Gastroesophageal sphincter (tissue), 4 donors: ENCODE measurements around the gene SUPT4H1. TPM values are rescaled to one million over a fixed set of nuclear protein-coding genes. Genes with fewer than 3 reads are reported as not detected.

Source experiments
- ATAC-seq: fragments of 150-250 bp; one replicate; pipeline ENCODE4 v1.9.1; 2016; ENCODE audit warnings: mild to moderate bottlenecking, moderate library complexity
- H3K27ac ChIP-seq, 4 donors: fragments of 200-600 bp; sonication (generic) in 3 of 4; 1 replicate in 3 of 4; 2 replicates in 1 of 4; pipeline ENCODE4 v1.5.1; 2016 to 2019
- H3K27me3 ChIP-seq: fragments of 200-600 bp; sonication (generic); one replicate; pipeline ENCODE4 v1.5.1; 2019
- H3K36me3 ChIP-seq, 2 donors: fragments of 200-600 bp; sonication (generic); one replicate each; pipeline ENCODE4 v1.5.1; 2019; ENCODE audit warnings: control low read depth in 1 of 2
- H3K4me1 ChIP-seq, 3 donors: fragments of 200-600 bp; sonication (generic); 1 replicate in 2 of 3; 2 replicates in 1 of 3; pipeline ENCODE4 v1.5.1; 2016 to 2019; ENCODE audit warnings: control low read depth in 2 of 3
- H3K4me3 ChIP-seq, 2 donors: fragments of 200-600 bp; sonication (generic); one replicate each; pipeline ENCODE4 v1.5.1; 2019; ENCODE audit warnings: mild to moderate bottlenecking in 1 of 2, moderate library complexity in 1 of 2
- H3K9me3 ChIP-seq, 3 donors: fragments of 200-600 bp; sonication (generic); one replicate each; pipeline ENCODE4 v1.5.1; 2017 to 2019; ENCODE audit warnings: control low read depth in 2 of 3
- CTCF ChIP-seq, 4 experiments: fragments of 200-600 bp in 2 of 4; fragments of 450-650 bp in 2 of 4; sonication (generic) in 1 of 4; IDR thresholded peaks; one replicate each; pipeline ENCODE4 v1.5.1; 2017 to 2019; ENCODE audit warnings: antibody characterized with exemption in 4 of 4, mild to moderate bottlenecking in 2 of 4, moderate library complexity in 2 of 4
- EP300 ChIP-seq: sonication (generic); formaldehyde crosslinking; IDR thresholded peaks from one replicate; pipeline ENCODE4 v1.6.1; 2017; ENCODE audit warnings: antibody characterized with exemption, mild to moderate bottlenecking
- POLR2A ChIP-seq, 2 donors: fragments of 450-650 bp; IDR thresholded peaks; one replicate each; pipeline ENCODE4 v1.6.1; 2017; ENCODE audit warnings: antibody characterized with exemption in 2 of 2, mild to moderate bottlenecking in 2 of 2, moderate library complexity in 1 of 2
- POLR2AphosphoS5 ChIP-seq: sonication (generic); formaldehyde crosslinking; IDR thresholded peaks from one replicate; pipeline ENCODE4 v1.6.1; 2017; ENCODE audit warnings: antibody characterized with exemption
- WGBS, 2 donors: methylation state at CpG; one replicate each; pipeline ENCODE4 v1.1.5; 2018; ENCODE audit warnings: low coverage in 1 of 2; 5-methylcytosine and 5-hydroxymethylcytosine counted together
- total RNA-seq, 4 donors: library from RNA; depleted of rRNA; stranded (reverse); fragments of >200 nt; gene quantifications; one replicate each; pipeline ENCODE4 v1.1.0, GENCODE V29; 2016

SUPT4H1 gene
- total RNA-seq, 4 donors from 2014 or later: 40.1 to 55.4 (median 45.1) TPM

DNA sequence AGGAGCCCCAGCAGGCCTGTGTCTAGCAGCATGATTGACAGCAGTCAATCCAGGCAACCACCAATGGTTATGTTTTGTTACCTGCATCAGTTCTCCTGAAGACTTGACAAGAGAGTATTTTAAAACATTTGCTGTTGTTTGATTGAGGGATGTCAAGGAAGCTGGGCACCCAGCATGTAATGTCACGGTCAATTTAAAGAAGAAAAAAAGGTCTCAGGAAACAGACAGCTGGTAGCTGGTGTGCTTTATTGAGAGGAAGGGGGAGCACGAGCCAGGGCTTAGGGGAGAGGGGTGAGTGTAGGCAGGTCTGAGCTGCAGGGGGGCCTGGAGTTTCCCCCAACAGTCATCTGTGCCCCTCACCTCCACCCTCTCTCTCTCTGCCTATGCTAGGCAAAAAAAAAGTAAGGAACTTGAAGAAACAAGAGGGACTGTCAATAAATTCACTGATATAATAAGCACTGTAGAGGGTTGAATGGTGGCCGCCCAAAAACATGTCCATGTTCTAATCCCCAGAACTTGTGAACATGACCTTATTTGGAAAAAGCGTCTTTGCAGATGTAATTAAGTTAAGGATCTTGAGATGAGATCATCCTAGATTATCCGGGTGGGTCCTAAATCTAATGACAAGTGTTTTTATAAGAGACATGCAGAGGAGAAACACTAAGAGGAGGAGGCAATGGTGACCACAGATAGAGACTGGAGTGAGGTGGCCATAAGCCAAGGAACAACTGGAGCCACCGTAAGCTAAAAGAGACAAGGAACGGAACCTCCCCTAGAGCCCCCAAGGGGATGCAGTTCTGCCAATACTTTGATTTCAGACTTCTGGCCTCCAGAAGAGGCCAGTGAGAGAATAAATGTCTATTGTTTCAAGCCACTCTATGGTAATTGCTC, 37.9 kb downstream of the SUPT4H1 start:
- 54 to 64% methylated on average over 5 to 7 of the region's 7 CpGs for WGBS, 2 donors
- Histone ChIP-seq H3K27me3 (no peaks in the 10 kb centered on the region), H3K9me3 (no peaks in the 10 kb centered on the region), H3K27ac (no peak overlapping the region), H3K4me3 (no peak overlapping the region), H3K4me1 (no peaks in the 10 kb centered on the region), H3K36me3 (peaks cover 0 to 51% of the 10 kb centered on the region in 2 donors)
- ATAC-seq: no peak
- TF ChIP-seq POLR2AphosphoS5 (no peak), POLR2A (IDR thresholded peaks at IDR 0.05) (no peak), CTCF (IDR thresholded peaks at IDR 0.05) (no peak), EP300 (no peak)

DNA sequence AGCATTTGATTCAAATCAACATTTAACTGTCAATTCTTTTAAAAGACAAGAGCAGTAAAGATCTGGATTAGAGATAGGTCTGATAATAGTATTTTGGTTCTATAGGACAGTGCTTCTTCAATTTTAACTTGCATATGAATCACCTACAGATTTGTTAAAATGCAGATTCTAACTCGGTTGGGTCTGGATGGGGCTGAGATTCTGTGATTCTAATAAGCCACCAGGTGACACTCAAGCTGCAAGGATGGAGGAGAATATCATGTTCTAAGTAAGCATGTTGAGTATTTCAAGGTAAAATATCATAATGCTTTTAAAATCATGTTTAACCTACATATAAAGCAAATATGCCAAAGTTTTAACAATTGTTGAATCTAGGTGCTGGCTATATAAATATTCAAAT, 39.2 kb downstream of the SUPT4H1 start:
- no peak for ATAC-seq
- H3K36me3 ChIP-seq: peaks cover 0 to 62% of the 10 kb centered on the region in 2 donors
- TF ChIP-seq CTCF (IDR thresholded peaks at IDR 0.05) (no peak), POLR2AphosphoS5 (no peak), POLR2A (IDR thresholded peaks at IDR 0.05) (no peak), EP300 (no peak)

DNA sequence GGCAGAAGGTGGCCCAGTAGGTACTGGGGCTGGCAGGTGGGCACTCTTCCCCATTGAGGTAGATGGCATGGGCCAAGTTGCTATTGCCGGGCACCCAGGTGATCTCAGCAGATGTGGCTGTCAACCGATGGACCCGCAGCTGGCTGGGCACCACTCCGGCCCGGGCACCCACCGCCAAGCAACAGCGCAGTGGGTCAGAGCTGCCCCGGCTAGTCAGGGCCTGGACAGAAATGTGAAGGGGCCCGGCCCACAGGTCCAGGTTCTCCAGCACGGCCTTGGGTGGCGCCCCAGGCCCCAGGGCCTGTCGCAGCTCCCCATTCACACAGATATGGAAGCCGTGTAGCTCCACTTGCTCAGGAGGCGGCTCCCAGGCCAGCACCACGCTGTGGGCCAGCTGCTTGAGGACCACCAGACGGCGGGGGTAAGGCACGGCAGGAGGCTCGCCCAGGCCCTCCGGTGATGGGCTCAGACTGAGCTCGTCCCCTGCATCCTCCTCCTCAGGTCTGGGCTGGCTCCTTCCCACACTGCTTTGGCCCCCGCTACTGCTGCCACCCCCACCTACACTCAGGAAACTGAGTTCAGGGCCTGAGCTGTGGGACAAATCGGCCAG, 39.9 kb downstream of the SUPT4H1 start:
- Histone ChIP-seq H3K27ac (no peak overlapping the region), H3K4me1 (no peaks in the 10 kb centered on the region), H3K9me3 (no peaks in the 10 kb centered on the region), H3K27me3 (no peaks in the 10 kb centered on the region), H3K4me3 (no peak overlapping the region), H3K36me3 (peaks cover 0 to 66% of the 10 kb centered on the region in 2 donors)
- 81% methylated on average over 8 of the region's 23 CpGs; no CpG with 5 or more reads in 1 of the 2 donors for WGBS, 2 donors
- ATAC-seq: no peak
- TF ChIP-seq EP300: no peak
- no peak for TF ChIP-seq POLR2AphosphoS5
- no peak for TF ChIP-seq CTCF (IDR thresholded peaks at IDR 0.05)
- TF ChIP-seq POLR2A (IDR thresholded peaks at IDR 0.05): no peak

More for the DNA sequence above, 39.2 kb downstream of the SUPT4H1 start:
- Histone ChIP-seq H3K9me3 (no peaks in the 10 kb centered on the region), H3K27me3 (no peaks in the 10 kb centered on the region), H3K4me3 (no peak overlapping the region), H3K4me1 (no peaks in the 10 kb centered on the region), H3K27ac (no peak overlapping the region)
- 25 to 45% methylated on average over 1 of the region's 1 CpG for WGBS, 2 donors

- WGBS, 2 donors: 90 to 100% methylated on average over 2 to 4 of the region's 9 CpGs
- Histone ChIP-seq H3K27ac (no peak overlapping the region), H3K36me3 (peaks cover 0 to 66% of the 10 kb centered on the region in 2 donors), H3K9me3 (no peaks in the 10 kb centered on the region), H3K4me3 (no peak overlapping the region), H3K27me3 (no peaks in the 10 kb centered on the region), H3K4me1 (no peaks in the 10 kb centered on the region)
- TF ChIP-seq CTCF (IDR thresholded peaks at IDR 0.05) (no peak), EP300 (no peak), POLR2AphosphoS5 (no peak), POLR2A (IDR thresholded peaks at IDR 0.05) (no peak)
- ATAC-seq: no peak
Observed at GRCh38 chr17:58311429-58311894, 40.5 kb downstream of the SUPT4H1 start.
